ENCODE measurements around the gene CXCL9. TPM values are rescaled to one million over a fixed set of nuclear protein-coding genes. Genes with fewer than 3 reads are reported as not detected.
"Not testable (repeated sequence)": the region's sequence is repeated elsewhere in the genome, so short reads cannot be mapped to it uniquely, and the experiment has no call there.

Gene CXCL9
- total RNA-seq, 1 donor from 2014 or later, result not detected

GRCh38 chr4:76011700-76012387 lies 4.5 kb upstream of the CXCL9 start:
- peak; percentile 59 for DNase-seq

- DNase-seq, result no peak
Measured at GRCh38 chr4:76011018-76011670, 3.8 kb upstream of the CXCL9 start.

- DNase-seq, result no peak
Measured at GRCh38 chr4:76010576-76010975, 3.3 kb upstream of the CXCL9 start.

- no peak for DNase-seq
Measured at GRCh38 chr4:76009311-76009710, 2.0 kb upstream of the CXCL9 start.

GRCh38 chr4:76003620-76004019 lies 3.7 kb downstream of the CXCL9 start:
- no peak for DNase-seq

GRCh38 chr4:76003035-76003434 lies 4.3 kb downstream of the CXCL9 start:
- DNase-seq, result no peak

GRCh38 chr4:76002176-76002575 lies 5.1 kb downstream of the CXCL9 start:
- peak; percentile 84 for DNase-seq

GRCh38 chr4:76001700-76002099 lies 5.6 kb downstream of the CXCL9 start:
- DNase-seq, result no peak

GRCh38 chr4:76000279-76000678 lies 7.0 kb downstream of the CXCL9 start:
- no peak for DNase-seq

GRCh38 chr4:75998525-75999147 lies 8.7 kb downstream of the CXCL9 start:
- not testable (repeated sequence) for DNase-seq

GRCh38 chr4:75997946-75998345 lies 9.4 kb downstream of the CXCL9 start:
- no peak for DNase-seq

GRCh38 chr4:75997081-75997480 lies 10.2 kb downstream of the CXCL9 start:
- no peak for DNase-seq

GRCh38 chr4:75995727-75996126 lies 11.6 kb downstream of the CXCL9 start:
- peak; percentile 77 for DNase-seq

- DNase-seq, result no peak
Measured at GRCh38 chr4:75992462-75992861, 14.8 kb downstream of the CXCL9 start.

- peak; percentile 46 for DNase-seq
Measured at GRCh38 chr4:75989846-75990528, 17.3 kb downstream of the CXCL9 start.

GRCh38 chr4:75985116-75985515 lies 22.2 kb downstream of the CXCL9 start:
- DNase-seq, result peak; percentile 13

GRCh38 chr4:75980576-75980975 lies 26.7 kb downstream of the CXCL9 start:
- no peak for DNase-seq

- DNase-seq, result no peak
Measured at GRCh38 chr4:75976177-75976576, 31.1 kb downstream of the CXCL9 start.

GRCh38 chr4:75973766-75974165 lies 33.5 kb downstream of the CXCL9 start:
- no peak for DNase-seq

GRCh38 chr4:75968084-75968483 lies 39.2 kb downstream of the CXCL9 start:
- DNase-seq, result no peak

- no peak for DNase-seq
Measured at GRCh38 chr4:75963558-75963957, 43.8 kb downstream of the CXCL9 start.

- DNase-seq, result not testable (repeated sequence)
Measured at GRCh38 chr4:75962072-75962471, 45.2 kb downstream of the CXCL9 start.

GRCh38 chr4:75958546-75958945 lies 48.8 kb downstream of the CXCL9 start:
- not testable (repeated sequence) for DNase-seq

Measured in dermis blood vessel endothelial cell (primary cell).